NT2/D1 (cell line): Measurements from ENCODE around the gene RABGGTA.

ENCODE experiments used
- DNase-seq: peaks from one replicate; pipeline ENCODE4 v3.0.0-alpha.2; 2011; ENCODE audit warnings: low read depth, low spot score
- H3K27me3 ChIP-seq: 2 replicates; pipeline ENCODE4 v1.6.0; 2011; ENCODE audit warnings: mild to moderate bottlenecking; ENCODE audit not compliant: insufficient read length, insufficient read depth
- H3K36me3 ChIP-seq: 2 replicates; pipeline ENCODE4 v1.6.1; 2011; ENCODE audit warnings: mild to moderate bottlenecking, low read length, mixed read lengths; ENCODE audit not compliant: insufficient read depth, insufficient read length
- H3K4me1 ChIP-seq: 2 replicates; pipeline ENCODE4 v1.5.1; 2011; ENCODE audit not compliant: insufficient read depth, insufficient read length
- H3K4me3 ChIP-seq: 2 replicates; pipeline ENCODE4 v1.5.1; 2011; ENCODE audit warnings: low read depth; ENCODE audit not compliant: insufficient read length
- H3K9ac ChIP-seq: 2 replicates; pipeline ENCODE4 v1.6.0; 2011; ENCODE audit warnings: low read depth; ENCODE audit not compliant: insufficient read length
- H3K9me3 ChIP-seq: 2 replicates; pipeline ENCODE4 v1.5.1; 2011; ENCODE audit warnings: mild to moderate bottlenecking, low read length; ENCODE audit not compliant: insufficient read depth
- SUZ12 ChIP-seq: IDR thresholded peaks from 2 replicates; pipeline ENCODE4 v1.6.1; 2011; ENCODE audit not compliant: insufficient read length, insufficient read depth; ENCODE audit errors: extremely low read depth
- YY1 ChIP-seq: IDR thresholded peaks from 2 replicates; pipeline ENCODE4 v1.6.1; 2011; ENCODE audit not compliant: insufficient read length, insufficient read depth
- ZNF274 ChIP-seq: IDR thresholded peaks from 2 replicates; pipeline ENCODE4 v1.6.1; 2011; ENCODE audit warnings: mild to moderate bottlenecking, low read depth, low read length

Gene RABGGTA

DNA sequence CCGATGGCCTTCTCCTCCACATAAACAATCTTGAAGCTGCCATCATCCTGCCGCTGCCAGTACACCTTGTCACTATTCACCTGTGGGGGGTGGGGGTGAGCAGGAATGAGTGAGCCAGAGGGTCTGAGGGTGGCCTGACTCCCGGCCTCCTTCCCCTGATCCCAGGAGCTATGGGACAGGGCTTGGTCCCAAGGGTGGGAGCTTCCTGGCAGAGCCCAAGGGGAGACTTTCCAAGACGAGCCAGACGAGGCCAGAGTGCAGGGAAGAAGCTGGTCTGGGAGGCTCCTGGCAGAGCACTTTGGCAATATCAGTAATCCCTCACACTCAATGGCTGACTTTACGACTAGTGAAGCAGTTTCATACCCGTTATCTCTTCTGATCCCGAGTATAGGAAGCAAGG lies 16.0 kb downstream of the RABGGTA start:
- TF ChIP-seq SUZ12 (no peak), YY1 (no peak), ZNF274 (no peak)
- Histone ChIP-seq H3K9me3 (no peaks in the 10 kb centered on the region), H3K4me1 (peaks cover 4% of the 10 kb centered on the region), H3K4me3 (no peak overlapping the region), H3K9ac (no peak overlapping the region), H3K36me3 (peaks cover 30% of the 10 kb centered on the region), H3K27me3 (no peaks in the 10 kb centered on the region)
- DNase-seq: no peak

GRCh38 chr14:24254630-24255392 lies 16.6 kb downstream of the RABGGTA start:
- Histone ChIP-seq H3K27me3 (no peaks in the 10 kb centered on the region), H3K9me3 (no peaks in the 10 kb centered on the region), H3K4me3 (no peak overlapping the region), H3K9ac (no peak overlapping the region), H3K4me1 (peaks cover 4% of the 10 kb centered on the region), H3K36me3 (peaks cover 30% of the 10 kb centered on the region)
- DNase-seq: no peak
- TF ChIP-seq YY1 (no peak), SUZ12 (no peak), ZNF274 (no peak)

DNA sequence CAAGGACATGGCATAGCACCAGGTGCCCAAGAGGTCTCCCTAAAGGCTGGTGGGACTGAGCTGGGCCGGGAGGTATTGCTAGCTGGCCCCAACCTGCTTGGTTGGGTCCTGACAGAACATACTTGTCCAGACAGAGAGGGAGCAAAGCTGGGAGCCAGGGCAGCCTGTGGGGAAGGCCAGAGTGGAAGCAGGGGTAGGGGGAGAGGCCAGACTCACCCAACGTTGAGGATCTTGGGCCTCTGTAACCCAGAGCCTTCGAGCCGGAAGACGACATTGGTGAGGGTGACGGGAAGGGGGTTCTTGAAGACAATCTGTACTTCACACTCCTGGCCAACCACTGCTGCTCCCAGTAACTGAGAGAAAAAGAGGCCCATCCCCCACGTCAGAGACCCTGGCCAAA lies 17.5 kb downstream of the RABGGTA start:
- TF ChIP-seq ZNF274 (no peak), SUZ12 (no peak), YY1 (no peak)
- no peaks in the 10 kb centered on the region for H3K9me3 ChIP-seq
- peaks cover 3% of the 10 kb centered on the region for H3K4me1 ChIP-seq
- DNase-seq: no peak
- H3K4me3 ChIP-seq: no peak overlapping the region
- no peak overlapping the region for H3K9ac ChIP-seq
- no peaks in the 10 kb centered on the region for H3K27me3 ChIP-seq
- peaks cover 30% of the 10 kb centered on the region for H3K36me3 ChIP-seq

- TF ChIP-seq YY1: no peak
- no peak for TF ChIP-seq ZNF274
- no peak for TF ChIP-seq SUZ12
- no peaks in the 10 kb centered on the region for H3K4me1 ChIP-seq
- no peak for DNase-seq
- H3K9me3 ChIP-seq: no peaks in the 10 kb centered on the region
- no peaks in the 10 kb centered on the region for H3K27me3 ChIP-seq
- peaks cover 28% of the 10 kb centered on the region for H3K36me3 ChIP-seq
- no peak overlapping the region for H3K4me3 ChIP-seq
- no peak overlapping the region for H3K9ac ChIP-seq
Measured at GRCh38 chr14:24252289-24253124, 18.9 kb downstream of the RABGGTA start.

- H3K27me3 ChIP-seq: no peaks in the 10 kb centered on the region
- H3K36me3 ChIP-seq: peaks cover 26% of the 10 kb centered on the region
- H3K9ac ChIP-seq: no peak overlapping the region
- TF ChIP-seq ZNF274: no peak
- TF ChIP-seq YY1: no peak
- TF ChIP-seq SUZ12: no peak
- no peak overlapping the region for H3K4me3 ChIP-seq
- no peak for DNase-seq
- no peaks in the 10 kb centered on the region for H3K9me3 ChIP-seq
- H3K4me1 ChIP-seq: no peaks in the 10 kb centered on the region
Measured at GRCh38 chr14:24251880-24252288, 19.5 kb downstream of the RABGGTA start.

GRCh38 chr14:24250354-24250753 lies 21.0 kb downstream of the RABGGTA start:
- Histone ChIP-seq H3K9ac (no peak overlapping the region), H3K36me3 (peaks cover 20% of the 10 kb centered on the region), H3K4me3 (no peak overlapping the region), H3K4me1 (no peaks in the 10 kb centered on the region), H3K27me3 (no peaks in the 10 kb centered on the region), H3K9me3 (no peaks in the 10 kb centered on the region)
- DNase-seq: no peak
- TF ChIP-seq YY1: no peak
- TF ChIP-seq SUZ12: no peak
- no peak for TF ChIP-seq ZNF274

DNA sequence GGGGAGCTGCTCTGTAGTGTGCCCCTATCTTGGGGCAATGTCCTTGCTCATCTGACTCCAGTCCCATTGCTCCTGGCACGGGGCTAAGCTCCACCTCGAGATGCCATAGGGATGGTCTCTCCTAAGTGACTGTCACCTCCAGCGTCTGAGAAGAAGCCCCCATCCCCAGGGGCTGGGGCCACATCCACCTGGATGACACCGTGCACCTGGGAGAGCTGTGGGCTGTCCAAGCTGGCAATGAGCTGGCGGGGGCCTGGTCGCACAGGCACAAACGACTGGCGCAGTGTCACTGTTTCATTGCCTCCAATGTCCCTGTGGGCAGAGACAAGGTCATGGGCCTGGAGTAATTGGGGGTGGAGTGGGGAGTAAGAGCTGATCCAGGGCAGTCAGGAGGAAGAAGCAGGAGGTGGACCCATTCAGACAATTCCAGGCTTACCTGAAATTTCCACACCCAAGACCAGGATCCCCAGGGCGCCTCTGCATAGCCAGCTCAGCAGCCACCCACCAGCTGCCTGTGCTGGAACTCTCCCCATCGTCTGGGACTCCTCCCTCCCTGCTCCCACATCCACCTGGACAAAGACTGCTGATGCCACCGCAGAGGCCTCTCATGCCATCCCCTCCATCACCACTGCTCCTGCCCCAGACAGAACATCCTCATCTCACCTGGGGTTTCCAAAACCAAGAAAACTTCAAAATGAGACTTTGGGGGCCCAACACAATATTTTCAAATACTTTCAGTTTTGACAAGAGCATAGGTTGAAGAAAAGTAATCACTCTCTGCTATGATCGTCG lies 22.0 kb downstream of the RABGGTA start:
- H3K36me3 ChIP-seq: peaks cover 11% of the 10 kb centered on the region
- DNase-seq: no peak
- H3K4me1 ChIP-seq: no peaks in the 10 kb centered on the region
- no peaks in the 10 kb centered on the region for H3K27me3 ChIP-seq
- TF ChIP-seq SUZ12: no peak
- no peak for TF ChIP-seq ZNF274
- H3K4me3 ChIP-seq: no peak overlapping the region
- no peak overlapping the region for H3K9ac ChIP-seq
- no peaks in the 10 kb centered on the region for H3K9me3 ChIP-seq
